Embryonic facial prominence (tissue), 1 donor: ENCODE measurements around the gene HS3ST6.
"Not testable (repeated sequence)": the region's sequence is repeated elsewhere in the genome, so short reads cannot be mapped to it uniquely, and the experiment has no call there.

Experiments
- DNase-seq: peaks from one replicate; pipeline ENCODE4 v3.0.0-alpha.2; 2016; ENCODE audit errors: extremely low spot score

The HS3ST6 gene

DNA sequence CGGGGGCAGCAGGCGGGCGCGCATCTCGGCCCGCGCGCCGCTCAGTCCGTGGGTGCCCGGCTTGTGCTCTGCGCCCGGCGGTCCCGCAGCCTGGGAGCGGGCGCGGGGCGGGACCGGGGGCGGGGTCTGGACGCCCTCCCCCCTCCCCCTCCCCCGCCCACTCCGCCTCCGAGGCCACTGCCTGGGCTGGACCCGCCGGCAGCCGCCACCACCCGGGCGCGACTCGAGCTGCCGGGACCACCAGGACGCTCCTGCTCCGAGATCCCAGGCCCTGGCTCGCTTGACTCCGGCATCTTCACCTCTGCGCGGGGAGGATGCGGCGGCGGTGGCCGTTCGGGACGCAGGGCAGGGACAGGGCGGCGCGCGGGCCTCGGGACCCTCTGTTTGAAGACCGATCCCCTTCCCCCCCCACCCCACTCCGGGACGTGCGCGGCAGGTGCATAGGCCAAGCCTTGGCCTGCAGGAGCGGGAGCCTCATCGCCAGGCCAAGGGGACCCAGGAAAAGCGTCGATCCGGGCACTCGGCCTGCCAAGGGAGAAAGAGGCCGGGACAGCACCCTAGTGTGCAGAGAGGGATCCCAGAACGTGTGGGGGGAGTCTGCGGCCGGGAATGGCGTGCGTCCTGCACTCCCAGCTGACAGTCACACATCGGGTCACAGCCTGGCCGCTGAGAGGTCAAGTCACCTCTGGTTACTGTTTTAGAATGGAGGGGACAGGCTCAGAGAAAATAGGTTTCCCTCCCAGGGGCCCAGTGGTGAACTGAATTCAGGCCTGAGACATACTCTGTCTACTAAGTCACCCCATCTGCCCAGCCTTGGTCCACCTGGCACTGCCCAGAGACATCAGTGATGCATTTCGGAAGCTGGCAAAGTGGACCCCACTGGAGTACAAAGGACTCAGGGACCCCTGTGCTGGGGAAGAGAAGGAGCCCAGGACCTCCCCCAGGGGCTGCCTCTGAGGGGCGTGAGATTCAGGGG lies at the start of gene HS3ST6:
Gene HS3ST6, minus strand, starts transcription at position 65 of the 976 bp plus-strand sequence. CDS start 92 bp downstream, outside the sequence.
- DNase-seq = no peak

GRCh38 chr16:1966460-1966859 lies 48.2 kb upstream of the HS3ST6 start, which contains the start of gene RNF151:
Gene RNF151, plus strand, starts transcription at chr16:1966856. Its CDS starts 26 bp downstream, at chr16:1966882.
- no peak for DNase-seq

DNA sequence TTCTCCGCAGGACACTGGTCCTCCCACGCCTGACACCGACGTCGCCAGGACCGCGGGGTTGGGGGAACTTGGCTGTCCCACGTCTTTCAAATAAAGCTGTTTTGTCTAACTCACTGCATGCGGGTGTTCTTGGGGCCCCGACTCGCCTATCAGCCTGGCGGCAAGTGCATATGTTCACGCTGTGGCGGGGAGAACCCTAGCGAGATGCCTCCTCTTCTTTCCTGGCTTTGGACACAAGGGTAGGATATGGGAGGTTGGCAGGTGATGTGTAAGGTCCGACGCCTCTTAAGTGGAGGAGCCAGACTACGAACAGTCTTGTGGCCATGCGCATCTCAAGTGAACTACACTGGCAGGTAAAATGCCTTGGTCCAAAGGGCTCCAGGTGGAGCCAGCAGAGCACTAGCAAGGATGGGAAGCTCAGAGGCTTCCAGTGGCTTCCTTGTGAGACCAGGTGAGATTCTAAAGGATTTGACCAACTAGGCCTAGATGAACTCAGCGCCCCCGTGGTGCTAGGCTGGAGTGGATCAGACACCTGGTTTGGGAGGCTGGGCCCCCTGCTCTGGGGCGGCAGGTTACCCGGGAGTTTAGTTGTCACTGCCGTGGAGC lies 47.3 kb upstream of the HS3ST6 start:
- no peak for DNase-seq

GRCh38 chr16:1964506-1965395 lies 46.5 kb upstream of the HS3ST6 start, which contains the start of gene RPS2:
Gene RPS2, minus strand, starts transcription at chr16:1964826. Its CDS starts 201 bp downstream, at chr16:1964625.
- DNase-seq = peak; percentile 99

- DNase-seq = no peak
Measured at GRCh38 chr16:1963806-1964505, 45.7 kb upstream of the HS3ST6 start.

DNA sequence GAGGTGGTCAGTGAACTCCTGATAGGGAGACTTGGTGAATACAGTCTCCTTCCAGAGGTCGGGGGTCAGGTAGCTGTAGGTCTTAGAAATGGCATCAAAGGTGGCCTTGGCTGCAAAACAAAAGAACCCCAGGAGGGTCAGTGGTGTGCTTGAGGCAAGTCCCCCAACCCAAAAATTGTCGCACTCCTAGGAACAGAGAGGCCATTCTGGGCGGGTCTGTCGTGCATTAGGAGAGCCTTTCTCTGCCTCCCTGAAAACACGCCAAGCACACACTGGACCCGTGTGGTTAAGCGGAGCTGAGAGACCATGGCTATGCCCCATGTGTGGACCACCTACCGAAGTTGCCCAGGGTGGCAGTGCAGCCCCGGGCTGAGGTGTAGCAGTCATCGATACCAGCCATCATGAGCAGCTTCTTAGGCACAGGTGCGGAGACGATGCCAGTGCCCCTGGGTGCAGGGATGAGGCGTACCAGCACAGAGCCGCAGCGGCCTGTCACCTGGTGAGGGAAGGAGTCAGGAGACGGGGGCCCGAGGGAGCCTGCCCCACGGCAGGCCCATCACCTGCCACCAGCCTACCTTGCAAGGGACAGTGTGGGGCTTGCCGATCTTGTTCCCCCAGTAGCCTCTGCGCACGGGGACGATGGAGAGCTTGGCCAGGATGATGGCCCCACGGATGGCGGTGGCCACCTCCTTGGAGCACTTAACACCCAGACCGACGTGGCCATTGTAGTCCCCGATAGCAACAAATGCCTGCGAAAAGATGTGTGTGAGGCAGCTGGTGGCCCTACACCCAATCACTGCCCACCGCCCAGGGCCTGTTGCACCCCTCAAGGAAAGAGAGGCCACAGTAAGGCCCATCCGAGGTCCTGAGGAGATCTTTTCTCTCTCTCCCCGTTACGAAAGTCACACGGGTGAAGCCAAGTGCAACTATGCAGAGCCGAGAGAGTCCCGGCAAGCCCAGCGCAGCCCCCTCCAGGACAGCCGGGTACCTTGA lies 44.2 kb upstream of the HS3ST6 start:
- not testable (repeated sequence) for DNase-seq

DNA sequence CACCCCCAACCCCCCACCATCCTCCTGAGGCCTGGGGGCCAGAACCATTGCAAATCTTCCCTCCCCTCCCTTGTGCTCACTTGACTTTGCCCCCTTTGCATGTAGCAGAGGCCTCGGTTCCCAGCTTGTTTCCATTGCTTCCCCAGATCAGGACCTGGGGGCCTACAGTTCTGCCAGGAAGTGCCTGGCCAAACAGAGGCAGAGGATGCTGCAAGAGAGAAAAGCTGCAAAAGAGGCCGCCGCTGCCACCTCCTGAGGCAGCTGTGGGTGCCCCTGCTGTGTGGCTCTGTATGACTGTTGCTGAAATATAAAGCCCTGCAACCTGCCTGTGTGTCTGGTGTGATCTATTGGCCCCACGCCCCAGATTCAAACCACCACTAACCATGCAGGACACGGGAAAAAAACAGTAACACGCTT lies 43.4 kb upstream of the HS3ST6 start:
- no peak for DNase-seq

GRCh38 chr16:1960665-1961630 lies 42.7 kb upstream of the HS3ST6 start:
- no peak for DNase-seq

DNA sequence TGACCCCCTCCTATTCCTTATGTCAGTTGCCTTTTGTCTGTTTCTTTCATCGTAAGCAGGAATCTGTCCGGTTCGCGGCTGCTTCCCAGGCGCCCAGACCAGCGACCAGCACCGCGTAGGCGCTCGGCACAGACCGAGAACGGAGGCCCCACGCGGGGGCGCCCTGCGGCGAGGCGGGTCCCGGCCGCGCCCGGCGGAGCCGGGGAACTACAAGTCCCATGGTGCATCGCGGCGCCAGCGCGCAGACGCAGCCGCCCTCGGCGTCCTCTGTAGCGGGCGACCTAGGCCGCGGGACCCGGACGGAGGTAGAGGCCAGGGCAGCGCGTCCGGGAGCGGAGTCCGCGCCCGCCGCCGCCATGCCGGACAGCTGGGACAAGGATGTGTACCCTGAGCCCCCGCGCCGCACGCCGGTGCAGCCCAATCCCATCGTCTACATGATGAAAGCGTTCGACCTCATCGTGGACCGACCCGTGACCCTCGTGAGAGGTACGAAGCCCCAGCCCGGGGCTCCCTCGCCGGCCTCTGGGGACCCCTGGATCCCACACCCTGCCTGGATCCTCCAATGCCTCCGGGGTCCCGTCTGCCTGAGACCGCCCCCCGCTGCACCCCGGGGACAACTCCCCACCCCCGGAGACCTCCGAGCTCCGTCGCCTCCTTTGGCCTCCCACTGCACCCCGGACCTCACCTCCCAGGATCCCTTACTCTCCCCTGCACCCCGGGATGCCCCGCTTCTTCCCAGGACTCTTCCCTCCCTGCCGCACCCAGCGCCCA lies 41.2 kb upstream of the HS3ST6 start, which contains the start of gene NDUFB10:
Gene NDUFB10, plus strand, starts transcription at position 270 of the 771 bp plus-strand sequence. Its CDS starts 87 bp downstream, at position 357.
- peak; percentile 55 for DNase-seq

DNA sequence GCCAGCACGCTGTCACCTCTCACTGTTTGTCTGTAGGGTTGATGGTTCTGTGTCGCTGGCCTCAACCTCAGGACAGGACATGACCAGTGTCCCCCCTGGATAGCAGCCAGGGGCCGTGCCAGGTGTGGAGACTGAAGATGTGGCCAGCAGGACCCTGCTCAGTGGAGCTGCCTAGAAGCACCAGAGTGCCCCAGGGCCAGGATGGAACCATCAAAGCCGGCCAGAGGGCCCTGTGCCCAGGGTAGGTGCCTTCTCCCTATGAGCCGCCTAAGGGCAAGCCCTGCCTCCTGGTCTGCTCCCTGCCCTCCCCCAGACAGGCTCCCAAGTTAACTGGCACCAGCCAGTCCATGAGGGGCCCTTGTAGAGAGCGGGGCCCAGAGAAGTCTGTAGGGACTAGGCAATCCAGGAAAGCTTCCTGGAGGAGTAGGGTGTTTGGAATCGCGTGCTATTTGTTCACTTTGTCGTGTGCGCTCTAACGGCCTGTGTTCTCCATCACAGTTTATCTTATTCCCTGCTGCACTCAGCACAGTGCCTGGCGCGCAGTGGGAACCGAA lies 40.6 kb upstream of the HS3ST6 start:
- DNase-seq = no peak

GRCh38 chr16:1958143-1958491 lies 39.9 kb upstream of the HS3ST6 start:
- DNase-seq = not testable (repeated sequence)

DNA sequence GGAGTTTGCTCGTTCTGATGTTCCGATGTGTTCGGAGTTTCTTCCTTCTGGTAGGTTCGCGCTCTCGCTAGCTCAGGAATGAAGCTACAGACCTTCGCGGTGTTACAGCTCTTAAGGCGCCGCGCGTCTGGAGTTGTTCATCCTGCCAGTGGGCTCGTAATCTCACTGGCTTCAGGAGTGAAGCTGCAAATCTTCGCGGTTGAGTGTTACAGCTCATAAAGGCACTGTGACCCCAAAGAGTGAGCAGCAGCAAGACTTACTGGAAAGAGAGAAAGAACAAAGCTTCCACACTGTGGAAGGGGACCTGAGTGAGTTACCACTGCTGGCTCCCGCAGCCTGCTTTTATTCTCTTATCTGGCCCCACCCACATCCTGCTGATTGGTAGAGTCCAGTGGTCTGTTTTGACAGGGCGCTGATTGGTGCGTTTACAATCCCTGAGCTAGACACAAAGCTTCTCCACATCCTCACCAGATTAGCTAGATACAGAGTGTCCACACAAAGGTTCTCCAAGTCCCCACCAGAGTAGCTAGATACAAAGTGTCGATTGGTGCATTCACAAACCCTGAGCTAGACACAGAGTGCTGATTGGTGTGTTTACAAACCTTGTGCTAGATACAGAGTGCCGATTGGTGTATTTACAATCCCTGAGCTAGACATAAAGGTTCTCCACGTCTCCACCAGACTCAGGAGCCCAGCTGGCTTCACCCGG lies 39.4 kb upstream of the HS3ST6 start:
- DNase-seq = not testable (repeated sequence)

DNA sequence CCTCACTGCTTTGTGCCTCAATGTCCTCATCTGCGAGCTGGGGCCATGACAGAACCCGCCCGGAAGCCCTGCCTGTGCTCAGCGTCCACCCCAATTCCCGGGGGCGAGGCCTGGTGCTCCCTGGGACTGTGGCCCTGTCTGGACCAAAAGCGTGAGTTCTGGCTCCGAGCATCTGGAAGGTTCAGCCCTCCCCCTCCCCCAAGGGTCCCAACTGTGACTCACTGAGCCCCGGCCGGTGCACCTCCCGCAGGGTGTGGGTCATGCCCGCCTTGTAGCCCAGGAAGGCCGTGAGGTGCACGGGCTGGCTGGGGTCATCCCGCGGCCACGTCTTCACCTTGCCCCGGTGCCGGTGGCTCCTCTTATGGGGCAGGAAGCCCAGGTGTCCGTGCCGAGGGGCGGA lies 35.5 kb upstream of the HS3ST6 start:
- DNase-seq = no peak

- no peak for DNase-seq
Measured at GRCh38 chr16:1950559-1950958, 32.3 kb upstream of the HS3ST6 start.

GRCh38 chr16:1950047-1950446 lies 31.8 kb upstream of the HS3ST6 start:
- DNase-seq = no peak

GRCh38 chr16:1949507-1949906 lies 31.3 kb upstream of the HS3ST6 start:
- no peak for DNase-seq

DNA sequence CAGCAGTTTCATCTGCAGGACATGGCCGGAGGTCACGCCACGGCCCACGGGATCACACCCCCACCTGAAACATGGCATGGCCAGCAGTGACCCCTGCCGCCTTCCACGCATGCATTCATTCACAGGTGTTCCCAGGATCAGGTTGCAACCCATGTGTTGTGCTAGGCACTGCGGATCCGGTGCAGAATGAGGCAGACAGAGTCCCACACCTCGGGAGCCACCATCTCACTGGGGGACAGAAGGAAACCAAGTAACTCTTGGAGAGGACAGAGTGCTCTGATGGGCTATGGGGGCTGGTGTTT lies 29.1 kb upstream of the HS3ST6 start:
- DNase-seq = no peak
